ENCODE measurements around the gene SP2. TPM values are rescaled to one million over a fixed set of nuclear protein-coding genes. Genes with fewer than 3 reads are reported as not detected.

The SP2 gene
- total and polyA plus RNA-seq, 7 donors: 6.2 to 16.1 (median 10.8) TPM

DNA sequence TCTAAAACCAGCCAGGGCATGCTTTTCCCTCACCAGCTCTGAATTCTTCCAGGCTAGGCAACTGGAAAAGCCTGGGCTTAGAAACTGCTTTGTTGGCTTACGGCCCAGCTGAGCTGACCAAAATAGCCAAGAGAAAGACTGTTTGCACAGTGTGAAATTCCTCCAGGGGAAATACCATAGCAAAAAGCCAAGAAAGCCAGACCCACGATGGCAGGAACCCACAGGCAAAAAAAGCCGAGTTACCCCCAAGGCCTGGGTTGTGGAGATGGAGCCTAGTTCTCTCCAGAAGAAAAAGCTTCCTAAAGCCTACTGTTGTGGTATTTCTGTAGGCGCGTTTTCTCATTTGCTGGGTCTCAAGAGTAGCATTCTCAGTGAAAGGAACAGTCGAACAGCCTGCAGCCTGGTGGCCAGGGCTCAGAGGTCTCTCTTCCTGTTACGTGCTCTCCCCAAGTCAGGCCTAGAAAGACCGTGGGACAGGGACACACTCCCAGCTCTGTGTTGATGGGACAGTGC, 9.2 kb downstream of the SP2 start:
- intact Hi-C loops (cut with DNase I): loop anchor here in 1 of 2 donors (5.0 kb wide), 1 partner anchor 42 kb away; no protein-coding TSS in a partner anchor
- no peak for TF ChIP-seq CTCF (IDR thresholded peaks at IDR 0.05)
- H3K9me3 ChIP-seq: no peaks in the 10 kb centered on the region
- H3K4me3 ChIP-seq: peak overlapping the region; percentile 45
- peaks cover 0 to 3% of the 10 kb centered on the region in 2 donors for H3K36me3 ChIP-seq (ENCODE audit: insufficient read depth in 1 of 2, low read depth in 1 of 2)
- peak overlapping the region; percentile 88 for H3K27ac ChIP-seq
- no peaks in the 10 kb centered on the region for H3K27me3 ChIP-seq (ENCODE audit: insufficient read depth in 3 of 3, low read length in 2 of 3)
- DNase-seq (peak; percentile 72 to 88), ATAC-seq (peak; percentile 52 to 71 (median 64))
- peaks cover 82% of the 10 kb centered on the region for H3K4me1 ChIP-seq
- WGBS, 3 donors: 4 to 14% (median 7%) methylated on average over 8 of the region's 8 CpGs

- no peak for DNase-seq
- no peaks in the 10 kb centered on the region for H3K9me3 ChIP-seq
- intact Hi-C loops (cut with DNase I): loop anchor here in 1 of 2 donors (5.0 kb wide), 1 partner anchor 41 kb away; no protein-coding TSS in a partner anchor
- peaks cover 75% of the 10 kb centered on the region for H3K4me1 ChIP-seq
- H3K27me3 ChIP-seq (ENCODE audit: insufficient read depth in 3 of 3, low read length in 2 of 3): no peaks in the 10 kb centered on the region
- peaks cover 0 to 3% of the 10 kb centered on the region in 2 donors for H3K36me3 ChIP-seq (ENCODE audit: insufficient read depth in 1 of 2, low read depth in 1 of 2)
- no peak for ATAC-seq
- no peak overlapping the region for H3K4me3 ChIP-seq
- WGBS, 3 donors: 64 to 77% (median 68%) methylated on average over 3 of the region's 3 CpGs
- TF ChIP-seq CTCF (IDR thresholded peaks at IDR 0.05): no peak
- H3K27ac ChIP-seq: peak overlapping the region; percentile 88
Observed at GRCh38 chr17:47906443-47906842, 10.4 kb downstream of the SP2 start.

GRCh38 chr17:47907932-47908562, 12.0 kb downstream of the SP2 start:
- H3K4me1 ChIP-seq: peaks cover 71% of the 10 kb centered on the region
- peak; percentile 88 to 92 (median 88) for ATAC-seq

GRCh38 chr17:47913050-47913449, 17.0 kb downstream of the SP2 start:
- no peak for ATAC-seq
- Histone ChIP-seq H3K4me3 (no peak overlapping the region), H3K27ac (no peak overlapping the region), H3K36me3 (ENCODE audit: insufficient read depth in 1 of 2, low read depth in 1 of 2) (peaks cover 0 to 26% of the 10 kb centered on the region in 2 donors), H3K9me3 (no peaks in the 10 kb centered on the region), H3K4me1 (peaks cover 47% of the 10 kb centered on the region), H3K27me3 (ENCODE audit: insufficient read depth in 3 of 3, low read length in 2 of 3) (no peaks in the 10 kb centered on the region)
- WGBS, 3 donors: 91 to 95% (median 94%) methylated on average over 2 of the region's 2 CpGs
- intact Hi-C loops (cut with DNase I): no loop called here
- no peak for TF ChIP-seq CTCF (IDR thresholded peaks at IDR 0.05)
- no peak for DNase-seq

More at GRCh38 chr17:47907932-47908562, 12.0 kb downstream of the SP2 start:
- H3K9me3 ChIP-seq: no peaks in the 10 kb centered on the region
- peak overlapping the region; percentile 88 for H3K27ac ChIP-seq
- peak overlapping the region; percentile 55 for H3K4me3 ChIP-seq
- 13 to 36% (median 14%) methylated on average over 8 of the region's 8 CpGs for WGBS, 3 donors
- intact Hi-C loops (cut with DNase I): loop anchor here (2.0 to 5.0 kb wide), 2 partner anchors 33 to 39 kb away; partner anchors contain the start of gene PNPO (in 1 of the 2)
- TF ChIP-seq CTCF (IDR thresholded peaks at IDR 0.05): no peak
- H3K36me3 ChIP-seq (ENCODE audit: insufficient read depth in 1 of 2, low read depth in 1 of 2): no peaks in the 10 kb centered on the region
- no peaks in the 10 kb centered on the region for H3K27me3 ChIP-seq (ENCODE audit: insufficient read depth in 3 of 3, low read length in 2 of 3)
- peak in 1 of 2 donors; percentile 70 for DNase-seq

Data from psoas muscle (tissue), 8 donors.